Stimulated activated CD4-positive, alpha-beta T cell treated with anti-CD3 and anti-CD28 coated beads, Interleukin-4, amount 100 ng/mL, for 24 hours (primary cell): ENCODE results near the gene RIPOR1.

Experiments
- DNase-seq: peaks from one replicate; pipeline ENCODE4 v3.0.0-alpha.2; 2020

RIPOR1 gene

DNA sequence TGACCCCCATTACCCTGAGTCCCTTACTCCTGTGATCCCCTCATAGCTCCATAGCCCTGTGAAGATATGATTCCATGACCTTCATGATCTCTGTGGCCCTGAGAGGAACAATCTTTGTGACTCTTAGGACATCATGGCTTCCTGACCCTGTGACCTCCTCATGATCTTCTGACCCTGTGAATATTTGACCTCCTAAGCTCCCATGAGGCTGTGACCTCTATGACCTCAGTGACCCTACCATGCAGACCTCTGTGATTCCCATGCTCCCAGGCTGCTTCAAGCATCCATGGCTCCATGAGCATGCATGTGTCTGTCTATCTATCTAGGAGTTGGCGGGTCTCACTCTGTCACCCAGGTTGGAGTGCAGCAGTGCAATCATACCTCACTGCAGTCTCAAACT, 12.1 kb downstream of the RIPOR1 start:
- no peak for DNase-seq

DNA sequence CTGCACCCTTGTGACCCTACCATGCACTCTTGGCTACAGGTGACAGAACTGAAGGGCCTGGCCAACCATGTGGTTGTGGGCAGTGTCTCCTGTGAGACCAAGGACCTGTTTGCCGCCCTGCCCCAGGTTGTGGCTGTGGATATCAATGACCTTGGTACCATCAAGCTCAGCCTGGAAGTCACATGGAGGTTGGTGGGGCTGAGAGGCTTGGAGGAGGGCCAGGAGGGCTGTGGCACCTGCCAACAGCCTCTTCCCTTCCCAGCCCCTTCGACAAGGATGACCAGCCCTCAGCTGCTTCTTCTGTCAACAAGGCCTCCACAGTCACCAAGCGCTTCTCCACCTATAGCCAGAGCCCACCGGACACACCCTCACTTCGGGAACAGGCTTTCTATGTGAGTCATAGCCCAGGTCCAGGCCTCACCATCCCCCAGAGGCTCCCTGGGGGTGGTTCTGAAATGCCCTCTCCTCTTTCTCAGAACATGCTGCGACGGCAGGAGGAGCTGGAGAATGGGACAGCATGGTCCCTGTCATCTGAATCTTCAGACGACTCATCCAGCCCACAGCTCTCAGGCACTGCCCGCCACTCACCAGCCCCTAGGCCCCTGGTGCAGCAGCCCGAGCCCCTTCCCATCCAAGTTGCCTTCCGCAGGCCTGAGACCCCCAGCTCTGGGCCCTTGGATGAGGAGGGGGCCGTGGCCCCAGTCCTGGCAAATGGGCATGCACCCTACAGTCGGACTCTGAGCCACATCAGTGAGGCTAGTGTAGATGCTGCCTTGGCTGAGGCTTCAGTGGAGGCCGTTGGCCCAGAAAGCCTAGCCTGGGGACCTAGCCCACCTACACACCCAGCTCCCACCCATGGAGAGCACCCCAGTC, 13.0 kb downstream of the RIPOR1 start:
- DNase-seq, result no peak

DNA sequence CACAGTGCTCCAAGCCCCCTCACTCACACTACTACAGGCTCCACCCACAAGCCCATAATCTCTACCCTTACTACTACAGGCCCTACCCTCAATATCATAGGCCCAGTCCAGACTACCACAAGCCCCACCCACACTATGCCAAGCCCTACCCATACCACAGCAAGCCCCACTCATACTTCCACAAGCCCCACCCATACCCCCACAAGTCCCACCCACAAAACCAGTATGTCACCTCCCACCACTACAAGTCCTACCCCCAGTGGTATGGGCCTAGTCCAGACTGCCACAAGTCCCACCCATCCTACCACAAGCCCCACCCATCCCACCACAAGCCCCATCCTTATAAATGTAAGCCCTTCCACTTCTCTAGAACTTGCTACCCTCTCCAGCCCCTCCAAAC, 13.8 kb downstream of the RIPOR1 start:
- DNase-seq, result peak; percentile 69

DNA sequence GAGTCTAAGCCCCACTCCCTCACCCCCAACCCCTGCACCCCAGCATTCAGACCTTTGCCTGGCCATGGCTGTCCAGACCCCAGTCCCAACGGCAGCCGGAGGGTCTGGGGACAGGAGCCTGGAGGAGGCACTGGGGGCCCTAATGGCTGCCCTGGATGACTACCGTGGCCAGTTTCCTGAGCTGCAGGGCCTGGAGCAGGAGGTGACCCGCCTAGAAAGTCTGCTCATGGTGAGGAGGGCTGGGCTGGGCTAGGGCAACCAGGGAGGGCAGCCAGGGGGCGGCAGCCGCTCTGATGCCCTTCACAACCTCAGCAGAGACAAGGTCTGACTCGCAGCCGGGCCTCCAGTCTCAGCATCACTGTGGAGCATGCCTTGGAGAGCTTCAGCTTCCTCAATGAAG, 14.4 kb downstream of the RIPOR1 start:
- no peak for DNase-seq

DNA sequence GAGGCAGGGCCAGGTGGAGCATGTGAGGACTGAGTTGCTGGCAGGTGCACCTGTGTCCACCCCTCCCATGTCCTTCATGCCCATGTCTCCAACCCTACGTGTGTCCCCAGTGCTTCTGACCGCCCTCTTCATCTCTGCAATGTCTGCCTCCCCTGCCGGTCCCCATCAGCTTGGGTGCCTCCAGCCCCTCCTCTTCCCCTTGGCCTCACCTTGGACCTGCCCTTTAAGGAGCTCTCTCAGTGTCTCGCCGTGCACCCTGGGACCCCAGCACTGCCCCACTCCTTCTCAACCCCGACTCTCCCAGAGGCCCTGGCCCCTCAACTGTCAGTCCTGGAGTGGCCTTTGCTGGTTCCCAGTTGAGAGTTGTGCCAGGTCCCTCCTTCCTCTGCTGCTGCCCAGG, 15.0 kb downstream of the RIPOR1 start:
- DNase-seq, result no peak

DNA sequence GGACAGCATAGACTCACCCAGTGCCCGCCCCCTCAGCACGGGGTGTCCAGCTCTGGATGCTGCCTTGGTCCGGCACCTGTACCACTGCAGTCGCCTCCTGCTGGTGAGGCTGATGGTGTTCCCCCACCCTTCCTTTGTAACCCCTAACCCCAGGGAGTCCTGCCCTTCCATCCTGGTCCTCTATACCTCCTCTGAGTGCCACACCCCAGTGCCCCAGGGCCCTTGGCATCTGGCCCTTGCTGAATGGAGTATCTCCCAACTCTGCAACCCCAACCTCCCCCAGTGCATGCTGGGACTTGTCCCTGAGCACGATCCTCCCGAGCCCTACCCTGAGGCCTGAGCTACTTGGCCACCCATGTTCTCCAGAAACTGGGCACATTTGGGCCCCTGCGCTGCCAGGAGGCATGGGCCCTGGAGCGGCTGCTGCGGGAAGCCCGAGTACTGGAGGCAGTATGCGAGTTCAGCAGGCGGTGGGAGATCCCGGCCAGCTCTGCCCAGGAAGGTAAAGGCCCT, 15.8 kb downstream of the RIPOR1 start:
- DNase-seq, result no peak

DNA sequence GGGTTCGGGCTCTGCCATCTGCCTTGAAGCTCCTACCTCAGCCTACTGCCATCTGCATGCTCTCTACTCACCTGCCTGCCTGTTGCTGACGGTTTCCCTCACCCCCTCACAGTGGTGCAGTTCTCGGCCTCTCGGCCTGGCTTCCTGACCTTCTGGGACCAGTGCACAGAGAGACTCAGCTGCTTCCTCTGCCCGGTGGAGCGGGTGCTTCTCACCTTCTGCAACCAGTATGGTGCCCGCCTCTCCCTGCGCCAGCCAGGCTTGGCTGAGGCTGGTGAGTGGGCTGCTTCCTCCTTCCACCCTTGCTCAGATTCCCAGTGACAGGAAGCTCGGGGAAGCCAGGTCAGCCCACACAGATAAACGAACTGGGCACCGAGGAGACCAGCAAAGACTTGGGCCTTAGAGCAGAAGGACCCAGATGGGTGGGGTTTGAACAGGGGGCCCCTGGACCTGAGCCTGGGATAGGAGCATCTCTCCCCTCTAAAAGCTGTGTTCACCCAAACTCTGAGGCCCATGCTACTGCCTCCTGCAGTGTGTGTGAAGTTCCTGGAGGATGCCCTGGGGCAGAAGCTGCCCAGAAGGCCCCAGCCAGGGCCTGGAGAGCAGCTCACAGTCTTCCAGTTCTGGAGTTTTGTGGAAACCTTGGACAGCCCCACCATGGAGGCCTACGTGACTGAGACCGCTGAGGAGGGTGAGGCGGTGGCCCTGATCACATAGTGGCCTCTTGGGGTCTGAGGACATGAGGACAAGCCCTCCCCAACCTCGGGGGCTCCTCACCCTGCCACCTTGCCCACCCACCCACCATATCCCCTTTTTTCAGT, 16.4 kb downstream of the RIPOR1 start:
- DNase-seq, result no peak

DNA sequence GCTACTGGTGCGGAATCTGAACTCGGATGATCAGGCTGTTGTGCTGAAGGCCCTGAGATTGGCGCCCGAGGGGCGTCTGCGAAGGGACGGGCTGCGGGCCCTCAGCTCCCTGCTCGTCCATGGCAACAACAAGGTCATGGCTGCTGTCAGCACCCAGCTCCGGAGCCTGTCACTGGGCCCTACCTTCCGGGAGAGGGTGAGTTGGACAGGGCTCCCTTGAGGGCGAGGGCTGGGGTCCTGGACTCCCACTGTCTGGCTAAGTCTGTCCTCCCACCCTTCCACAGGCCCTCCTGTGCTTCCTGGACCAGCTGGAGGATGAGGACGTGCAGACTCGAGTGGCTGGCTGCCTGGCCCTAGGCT, 17.0 kb downstream of the RIPOR1 start:
- no peak for DNase-seq

DNA sequence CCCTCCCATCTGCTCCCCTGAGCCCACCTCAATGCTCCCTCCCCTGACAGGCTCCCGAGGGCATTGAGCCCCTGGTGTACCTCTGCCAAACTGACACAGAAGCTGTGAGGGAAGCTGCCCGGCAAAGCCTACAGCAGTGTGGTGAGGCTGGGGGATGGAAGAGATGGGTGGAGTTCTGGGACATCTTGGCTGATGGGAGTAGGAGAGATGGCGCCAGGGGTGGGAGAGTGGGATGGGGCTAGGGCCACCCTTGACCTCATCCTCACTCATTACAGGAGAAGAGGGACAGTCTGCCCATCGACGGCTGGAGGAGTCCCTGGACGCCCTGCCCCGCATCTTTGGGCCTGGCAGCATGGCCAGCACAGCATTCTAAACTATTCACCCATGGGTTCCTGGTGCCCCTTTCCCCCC, 17.5 kb downstream of the RIPOR1 start:
- DNase-seq, result no peak

DNA sequence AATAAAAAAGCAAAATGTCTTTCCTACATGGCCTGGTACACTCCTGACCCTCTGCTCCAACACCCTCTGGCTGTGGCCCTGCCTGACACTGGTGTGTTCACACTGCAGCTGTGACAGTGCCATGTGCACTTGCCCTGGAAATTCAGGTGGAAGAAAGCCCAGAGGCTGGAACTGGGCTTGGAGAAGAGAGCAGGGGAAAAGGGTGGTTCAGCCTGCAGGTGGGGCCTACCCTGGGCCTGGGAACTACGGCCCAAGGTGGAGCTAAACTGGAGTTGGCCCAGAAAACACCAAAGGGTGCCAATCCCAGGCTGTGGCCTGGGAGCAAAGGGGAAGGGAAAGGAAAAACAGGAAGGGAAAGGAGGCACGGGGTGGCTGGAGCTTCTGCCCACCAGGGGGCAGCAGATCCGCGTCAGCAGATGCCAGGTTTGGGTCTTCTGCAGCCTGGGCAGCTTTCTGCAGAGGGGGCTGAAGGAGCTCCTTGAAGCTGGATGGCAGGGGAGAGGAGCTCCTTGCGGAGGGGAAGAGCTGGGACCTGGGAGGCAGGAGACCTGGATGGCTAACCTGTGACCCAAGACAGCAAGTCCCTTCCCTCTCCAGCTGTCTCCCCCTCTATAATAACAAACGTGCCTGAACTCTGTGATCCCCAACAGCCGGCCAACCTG, 18.3 kb downstream of the RIPOR1 start:
- DNase-seq, result peak; percentile 75

DNA sequence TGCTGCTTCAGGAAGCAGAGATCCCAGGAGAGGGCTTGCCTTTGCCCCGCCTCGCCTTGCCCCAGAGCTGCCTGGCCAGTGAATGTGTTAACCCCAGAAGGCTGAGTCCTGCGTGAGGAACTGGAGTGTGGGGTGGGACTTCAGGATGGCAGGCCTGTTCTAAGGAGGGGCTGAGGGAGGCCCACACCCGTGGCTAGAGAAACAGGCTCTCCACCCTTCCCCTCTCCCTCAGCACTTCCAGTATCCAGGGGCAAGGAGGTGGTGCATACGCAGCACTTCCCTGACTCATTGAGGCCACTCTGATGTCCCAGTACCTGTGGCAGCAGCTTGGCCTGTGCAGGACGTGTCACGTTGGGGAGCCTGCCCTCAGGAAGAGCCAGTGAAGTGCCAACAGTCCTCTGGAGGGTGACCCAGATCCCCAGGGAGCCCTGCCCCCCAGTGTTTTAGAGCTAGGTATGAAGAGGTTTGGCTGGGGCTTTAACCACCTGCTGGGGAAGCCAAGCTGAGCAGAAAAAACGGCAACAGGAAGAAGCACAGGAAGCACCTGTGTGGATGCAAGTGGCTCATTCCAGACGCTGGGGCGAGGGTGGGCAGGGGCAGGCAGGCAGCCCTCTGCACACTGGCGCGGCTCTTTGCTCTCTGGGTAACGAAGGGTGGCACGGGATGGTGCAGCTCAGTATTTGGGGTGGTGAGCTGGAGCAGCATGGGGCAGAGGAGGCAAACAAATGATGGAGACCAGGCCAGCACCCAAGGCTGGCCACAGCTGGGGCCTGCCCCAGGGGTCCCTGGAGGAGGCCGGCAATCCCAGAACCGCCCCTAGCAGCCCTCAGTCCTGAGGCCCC, 19.0 kb downstream of the RIPOR1 start:
- DNase-seq, result no peak

DNA sequence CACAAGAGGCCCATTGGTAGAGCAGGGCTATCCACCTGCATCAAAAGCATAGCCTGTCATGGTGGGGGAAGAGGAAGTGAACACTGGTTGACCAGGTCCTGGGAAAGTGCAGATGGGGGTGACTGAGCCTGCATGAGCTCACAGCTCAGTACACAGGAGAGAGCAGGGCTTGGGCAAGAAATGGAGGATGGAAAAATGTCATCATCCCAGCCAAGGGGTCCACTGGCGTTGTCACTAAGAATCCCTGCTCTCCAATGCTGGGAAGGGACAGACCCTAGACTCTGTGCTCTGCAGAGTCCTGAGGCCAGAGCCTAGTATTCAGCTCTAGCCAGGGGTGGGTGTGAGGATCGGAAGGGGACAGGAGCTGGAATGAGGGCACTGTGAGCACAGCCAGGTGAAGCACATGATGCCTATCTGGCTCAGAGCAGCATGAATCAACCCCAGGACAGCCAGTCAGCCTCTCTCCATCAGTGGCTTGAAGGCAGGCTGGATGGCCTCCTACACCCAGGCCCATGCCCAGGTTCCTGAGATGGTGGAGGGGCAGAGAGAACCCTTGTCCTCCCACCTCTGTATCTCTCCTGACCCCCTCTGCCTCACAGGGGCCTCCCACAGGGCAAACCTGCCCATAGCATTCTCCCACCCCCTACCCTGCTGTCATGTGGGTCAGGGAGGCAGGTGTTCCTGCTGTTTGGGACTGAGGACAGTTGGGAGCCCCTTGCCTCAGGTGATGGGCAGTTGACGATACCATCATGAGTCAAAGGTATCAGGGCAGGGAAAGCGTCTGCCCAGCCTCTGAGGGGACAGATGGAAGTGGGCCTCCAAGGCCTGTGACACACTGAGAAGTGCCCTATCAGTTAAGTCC, 19.9 kb downstream of the RIPOR1 start:
- DNase-seq, result no peak

DNA sequence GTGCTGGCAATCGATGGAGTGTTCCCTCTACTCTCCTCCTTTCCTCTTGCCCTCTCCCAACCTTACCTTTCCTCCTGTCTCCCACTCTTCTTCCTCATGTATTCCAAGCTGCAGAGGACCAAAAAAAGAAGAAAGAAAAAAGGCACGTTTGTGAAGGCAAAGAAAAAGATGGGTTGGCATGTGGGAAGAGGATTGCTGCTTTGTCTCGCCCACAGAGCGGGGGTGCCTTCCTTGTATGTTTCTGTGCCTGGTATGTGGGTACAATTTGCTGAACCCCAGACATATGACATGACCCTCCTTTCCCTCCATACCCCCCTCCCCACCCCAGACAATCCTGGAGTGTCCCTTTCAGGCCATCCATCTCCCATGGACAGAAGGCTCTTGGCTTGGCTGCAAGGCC, 20.6 kb downstream of the RIPOR1 start:
- no peak for DNase-seq

DNA sequence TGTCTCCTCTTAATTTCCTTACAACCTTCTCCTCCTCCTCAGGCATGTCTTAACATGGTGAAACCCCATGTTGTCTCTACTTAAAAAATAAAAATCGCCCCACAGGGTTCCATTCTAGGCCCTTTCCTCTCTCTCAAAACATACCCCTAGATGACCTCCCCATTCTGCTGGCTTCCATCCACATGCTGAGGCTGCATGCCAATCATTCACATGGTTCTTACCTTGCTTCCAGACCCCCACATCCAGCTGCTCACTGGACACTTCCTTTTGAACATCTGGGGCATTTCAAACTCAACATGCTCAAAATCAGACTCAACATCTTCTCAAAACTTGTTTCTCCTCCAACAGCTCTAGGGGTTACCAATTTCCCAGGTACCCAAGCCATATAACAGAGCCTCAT, 21.3 kb downstream of the RIPOR1 start:
- DNase-seq, result no peak

DNA sequence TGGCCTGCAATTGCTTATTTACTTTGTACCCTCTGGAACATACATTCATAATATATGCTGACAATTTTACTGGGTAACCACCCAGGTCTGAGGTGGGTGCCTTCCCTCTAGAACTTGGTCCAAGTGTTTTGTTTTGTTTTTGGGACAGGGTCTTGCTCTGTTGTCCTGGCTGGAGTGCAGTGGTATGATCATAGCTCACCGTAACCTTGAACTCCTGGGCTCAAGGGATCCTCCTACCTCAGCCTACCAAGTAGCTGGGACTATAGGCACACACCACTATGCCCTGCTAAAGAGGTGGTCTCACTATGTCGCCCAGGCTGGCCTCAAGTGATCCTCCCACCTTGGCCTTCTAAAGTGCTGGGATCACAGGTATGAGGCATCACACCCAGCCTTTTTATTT, 22.5 kb downstream of the RIPOR1 start:
- DNase-seq, result no peak

DNA sequence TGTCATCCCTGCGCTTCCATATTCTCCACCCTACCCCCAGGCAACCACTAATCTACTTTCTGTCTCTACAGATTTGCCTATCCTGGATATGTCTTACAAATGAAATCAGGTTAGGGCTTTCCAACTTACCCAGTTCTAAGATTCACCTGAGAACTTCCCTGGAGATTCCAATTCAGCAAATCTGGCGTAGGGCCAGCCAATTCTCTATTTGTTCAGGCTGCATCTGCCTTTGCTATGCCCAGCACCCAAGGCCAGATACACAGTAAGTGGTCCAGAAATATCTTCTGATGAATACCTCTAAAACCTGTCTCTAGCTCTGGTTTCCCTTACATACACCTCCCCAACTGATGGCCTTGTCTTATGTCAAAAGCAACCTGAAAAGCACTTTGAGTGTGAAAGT, 23.3 kb downstream of the RIPOR1 start:
- DNase-seq, result no peak

DNA sequence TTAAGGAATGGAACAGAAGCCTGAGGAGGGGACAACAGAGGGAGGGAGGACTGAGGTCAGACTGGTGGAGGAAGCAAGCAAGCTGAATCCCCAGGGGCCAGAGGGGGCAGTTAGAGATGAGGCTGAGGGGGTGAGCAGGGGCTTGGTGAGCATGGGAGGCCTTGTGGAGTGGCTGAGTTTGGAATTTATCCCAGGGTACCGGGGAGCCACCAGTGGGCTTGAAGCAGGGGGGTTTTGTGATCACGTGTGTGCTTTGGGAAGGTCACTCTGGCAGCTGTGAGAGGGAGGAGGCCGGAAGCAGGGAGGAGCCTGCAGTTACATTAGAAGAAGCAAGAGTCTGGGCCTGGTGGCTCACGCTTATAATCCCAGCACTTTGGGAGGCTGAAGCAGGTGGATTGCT, 23.8 kb downstream of the RIPOR1 start:
- peak; percentile 4 for DNase-seq

DNA sequence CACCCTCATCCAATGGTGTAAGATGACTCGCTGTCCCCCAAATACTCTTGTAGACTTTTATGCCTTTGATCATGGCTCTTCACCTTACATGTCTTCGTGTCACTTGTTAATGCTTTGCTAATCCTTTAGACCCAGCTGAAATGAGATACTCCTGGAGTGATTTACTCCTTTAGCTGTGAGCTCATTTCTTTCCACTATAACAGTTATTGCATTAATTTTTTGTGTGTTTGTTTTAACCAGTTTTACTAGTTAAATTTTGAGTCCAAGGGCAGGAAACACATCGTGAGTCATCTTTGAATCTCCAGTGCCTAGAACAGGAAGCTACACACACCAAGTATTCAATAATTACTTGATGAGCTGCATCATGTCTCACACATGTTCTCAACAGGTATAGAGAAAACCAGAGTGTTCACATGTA, 27.2 kb downstream of the RIPOR1 start:
- no peak for DNase-seq

DNA sequence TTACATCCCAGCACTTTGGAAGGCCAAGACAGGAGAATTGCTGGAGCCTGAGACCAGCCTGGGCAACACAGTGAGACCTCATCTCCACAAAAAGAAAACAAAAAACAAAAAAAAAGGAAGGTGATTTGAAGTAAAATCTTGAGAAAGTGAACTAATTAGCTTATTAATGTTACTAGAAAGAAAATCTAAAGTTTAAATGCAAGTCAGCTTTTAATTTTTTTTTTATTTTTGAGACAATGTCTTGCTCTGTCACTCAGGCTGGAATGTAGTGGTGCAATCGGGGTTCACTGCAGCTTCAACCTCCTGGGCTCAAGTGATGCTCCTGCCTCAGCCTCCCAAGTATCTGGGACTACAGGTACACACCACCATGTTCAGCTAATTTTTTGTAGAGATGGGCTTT, 30.2 kb downstream of the RIPOR1 start:
- no peak for DNase-seq

DNA sequence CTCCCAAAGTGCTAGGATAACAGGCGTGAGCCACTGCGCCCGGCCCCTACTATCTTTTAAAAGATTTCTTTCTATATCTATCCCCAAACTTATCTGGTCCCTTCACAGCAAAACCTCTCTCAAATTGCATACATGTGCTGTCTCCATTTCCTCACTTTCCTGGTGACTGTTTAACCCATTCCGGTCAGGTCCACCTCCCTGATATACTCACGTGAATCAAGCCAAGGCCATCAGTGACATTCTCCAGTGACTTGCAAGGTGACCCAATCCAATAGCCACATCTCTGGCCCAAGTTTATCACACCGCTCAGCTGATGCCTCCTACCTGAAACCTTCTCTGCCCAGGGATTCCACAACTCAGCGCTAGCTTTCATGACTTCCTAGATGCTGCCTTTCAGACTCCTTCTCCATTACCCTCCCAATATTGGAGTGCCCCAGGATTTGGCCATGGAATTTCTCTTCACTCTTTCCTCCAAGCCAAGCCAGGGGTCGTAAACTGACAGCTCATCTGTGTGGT, 32.3 kb downstream of the RIPOR1 start:
- no peak for DNase-seq

DNA sequence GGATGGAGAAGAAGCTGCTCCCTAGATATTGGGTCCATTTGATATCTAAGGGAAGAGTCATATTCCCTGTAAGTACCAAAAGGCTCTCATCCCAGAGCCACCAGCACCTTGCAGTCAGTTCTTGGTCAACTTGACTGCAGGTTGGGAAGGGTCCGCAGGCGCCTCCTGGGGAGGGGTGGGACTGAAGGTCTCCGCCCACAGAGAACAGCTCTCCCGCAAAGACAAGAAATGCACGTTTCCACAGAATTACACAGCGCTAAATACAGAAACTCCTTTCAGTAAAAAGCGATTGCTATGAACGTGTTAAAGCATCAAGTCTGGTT, 32.8 kb downstream of the RIPOR1 start:
- no peak for DNase-seq
